ENCODE data around the gene TAF5L. TPM values are rescaled to one million over a fixed set of nuclear protein-coding genes. Genes with fewer than 3 reads are reported as not detected.
A peak's percentile ranks its signal among the peaks of the same experiment; 100 is the strongest.

The TAF5L gene
- total and polyA plus RNA-seq, 2 of the 13 experiments (the other 11 are each of a cell fraction or from before 2014, with no cell fraction given) = 10.8 to 18.2 TPM

DNA sequence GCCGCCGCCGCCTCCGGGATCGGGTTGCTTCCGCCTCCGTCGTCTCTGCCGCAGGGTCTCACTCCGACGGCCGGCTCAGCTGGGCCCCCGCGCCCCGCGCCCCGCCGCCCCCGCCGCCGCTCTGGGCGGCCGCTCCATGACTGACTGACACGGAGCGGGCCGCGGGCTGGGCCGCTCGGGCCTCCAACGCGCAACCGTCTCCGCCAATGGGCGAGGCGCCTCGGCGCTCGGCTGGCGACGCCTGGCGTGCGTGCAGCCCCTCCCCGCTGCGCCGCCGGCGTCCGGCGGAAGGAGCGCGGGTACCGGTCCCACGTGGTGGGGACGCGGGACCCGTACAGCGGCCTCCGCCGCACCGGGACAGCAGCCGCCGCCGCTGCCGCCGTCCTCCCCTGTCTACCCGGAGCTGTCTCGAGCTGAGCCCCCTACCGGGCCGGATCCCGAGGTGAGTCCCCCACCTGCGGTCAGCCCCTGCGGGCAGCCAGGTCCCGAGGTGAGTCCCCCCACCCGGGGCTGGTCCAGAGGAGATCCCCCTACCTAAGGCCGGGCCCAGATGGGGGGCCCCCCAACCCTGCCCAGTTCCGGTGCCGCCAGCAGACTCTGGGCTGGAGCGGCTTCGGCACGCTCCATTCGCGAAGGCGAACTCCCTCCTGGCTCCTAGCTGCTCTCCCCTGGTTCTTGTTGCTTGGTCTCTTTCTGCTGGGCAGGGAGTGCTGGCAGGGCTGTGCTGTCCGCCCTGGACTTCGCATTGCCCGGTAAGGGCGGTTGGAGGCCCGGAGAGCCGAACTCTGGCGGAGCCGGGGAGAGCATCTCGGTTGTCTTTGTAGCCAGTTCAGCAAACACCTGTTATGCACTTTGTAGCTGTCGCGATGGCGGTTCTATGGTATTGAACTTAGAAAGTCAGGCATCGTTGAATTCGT is at the start of gene TAF5L, which contains the start of gene URB2 (continued):
- peak; percentile 66; the same call in 1 of the 2 replicates for TF ChIP-seq ZNF33B (CRISPR knock-in tag; IDR thresholded peaks at IDR 0.05)
- TF ChIP-seq SNRNP70 (IDR thresholded peaks at IDR 0.05; ENCODE audit: low read depth, low read length) = no peak
- peak; percentile 85; the same call in 1 of the 2 replicates for TF ChIP-seq ZNF546 (CRISPR knock-in tag; conservative IDR thresholded peaks at IDR 0.05)
- no peak for TF ChIP-seq ZNF180 (CRISPR knock-in tag; IDR thresholded peaks at IDR 0.05; ENCODE audit: borderline replicate concordance, low read depth)
- 0 out of 2 replicates have a peak, but pooled peaks have one; percentile 58 for TF ChIP-seq SMAD1 (CRISPR knock-in tag; IDR thresholded peaks at IDR 0.05; ENCODE audit: borderline replicate concordance, low read depth)
- no peak for TF ChIP-seq ZFP62 (CRISPR knock-in tag; IDR thresholded peaks at IDR 0.05)
- TF ChIP-seq NCOA5 (CRISPR knock-in tag; IDR thresholded peaks at IDR 0.05) = no peak
- no peak for TF ChIP-seq ATRX (CRISPR knock-in tag; IDR thresholded peaks at IDR 0.05; ENCODE audit: borderline replicate concordance)
- TF ChIP-seq, protein P1, sequence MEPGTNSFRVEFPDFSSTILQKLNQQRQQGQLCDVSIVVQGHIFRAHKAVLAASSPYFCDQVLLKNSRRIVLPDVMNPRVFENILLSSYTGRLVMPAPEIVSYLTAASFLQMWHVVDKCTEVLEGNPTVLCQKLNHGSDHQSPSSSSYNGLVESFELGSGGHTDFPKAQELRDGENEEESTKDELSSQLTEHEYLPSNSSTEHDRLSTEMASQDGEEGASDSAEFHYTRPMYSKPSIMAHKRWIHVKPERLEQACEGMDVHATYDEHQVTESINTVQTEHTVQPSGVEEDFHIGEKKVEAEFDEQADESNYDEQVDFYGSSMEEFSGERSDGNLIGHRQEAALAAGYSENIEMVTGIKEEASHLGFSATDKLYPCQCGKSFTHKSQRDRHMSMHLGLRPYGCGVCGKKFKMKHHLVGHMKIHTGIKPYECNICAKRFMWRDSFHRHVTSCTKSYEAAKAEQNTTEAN (CRISPR knock-in tag; conservative IDR thresholded peaks at IDR 0.05) = no peak
- TF ChIP-seq ZFP82 (CRISPR knock-in tag; IDR thresholded peaks at IDR 0.05; ENCODE audit: borderline replicate concordance) = no peak
- TF ChIP-seq ZEB1 (IDR thresholded peaks at IDR 0.05; ENCODE audit: insufficient replicate concordance, low read depth) = peak; percentile 63
- TF ChIP-seq, protein P2, sequence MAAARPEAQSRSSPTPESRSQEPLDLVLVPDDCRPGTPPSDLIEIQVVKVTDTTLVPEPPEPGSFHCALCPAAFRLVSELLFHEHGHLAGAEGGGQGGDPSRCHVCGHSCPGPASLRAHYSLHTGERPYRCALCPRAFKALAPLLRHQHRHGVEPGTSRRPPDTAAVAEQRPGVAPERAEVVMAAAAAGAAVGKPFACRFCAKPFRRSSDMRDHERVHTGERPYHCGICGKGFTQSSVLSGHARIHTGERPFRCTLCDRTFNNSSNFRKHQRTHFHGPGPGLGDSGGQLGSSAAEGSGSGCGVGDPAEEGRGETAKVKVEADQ (CRISPR knock-in tag; IDR thresholded peaks at IDR 0.05; ENCODE audit: borderline replicate concordance) = peak; percentile 92
- TF ChIP-seq ZFP36 (IDR thresholded peaks at IDR 0.05; ENCODE audit: borderline replicate concordance, low read depth, low read length, partially characterized antibody) = no peak
- TF ChIP-seq, protein P3, sequence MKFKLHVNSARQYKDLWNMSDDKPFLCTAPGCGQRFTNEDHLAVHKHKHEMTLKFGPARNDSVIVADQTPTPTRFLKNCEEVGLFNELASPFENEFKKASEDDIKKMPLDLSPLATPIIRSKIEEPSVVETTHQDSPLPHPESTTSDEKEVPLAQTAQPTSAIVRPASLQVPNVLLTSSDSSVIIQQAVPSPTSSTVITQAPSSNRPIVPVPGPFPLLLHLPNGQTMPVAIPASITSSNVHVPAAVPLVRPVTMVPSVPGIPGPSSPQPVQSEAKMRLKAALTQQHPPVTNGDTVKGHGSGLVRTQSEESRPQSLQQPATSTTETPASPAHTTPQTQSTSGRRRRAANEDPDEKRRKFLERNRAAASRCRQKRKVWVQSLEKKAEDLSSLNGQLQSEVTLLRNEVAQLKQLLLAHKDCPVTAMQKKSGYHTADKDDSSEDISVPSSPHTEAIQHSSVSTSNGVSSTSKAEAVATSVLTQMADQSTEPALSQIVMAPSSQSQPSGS (CRISPR knock-in tag; IDR thresholded peaks at IDR 0.05) = no peak
- no peak for TF ChIP-seq HMG20B (CRISPR knock-in tag; conservative IDR thresholded peaks at IDR 0.05)
- TF ChIP-seq TSC22D2 (CRISPR knock-in tag; IDR thresholded peaks at IDR 0.05; ENCODE audit: borderline replicate concordance) = no peak
- TF ChIP-seq HNF4A (CRISPR knock-in tag; IDR thresholded peaks at IDR 0.05) = no peak
- peak; percentile 93 for TF ChIP-seq YEATS4 (CRISPR knock-in tag; IDR thresholded peaks at IDR 0.05; ENCODE audit: borderline replicate concordance)
- TF ChIP-seq SMARCC2 (IDR thresholded peaks at IDR 0.05) = no peak
- TF ChIP-seq HES4 (CRISPR knock-in tag; IDR thresholded peaks at IDR 0.05; ENCODE audit: borderline replicate concordance) = no peak
- TF ChIP-seq, protein P4, sequence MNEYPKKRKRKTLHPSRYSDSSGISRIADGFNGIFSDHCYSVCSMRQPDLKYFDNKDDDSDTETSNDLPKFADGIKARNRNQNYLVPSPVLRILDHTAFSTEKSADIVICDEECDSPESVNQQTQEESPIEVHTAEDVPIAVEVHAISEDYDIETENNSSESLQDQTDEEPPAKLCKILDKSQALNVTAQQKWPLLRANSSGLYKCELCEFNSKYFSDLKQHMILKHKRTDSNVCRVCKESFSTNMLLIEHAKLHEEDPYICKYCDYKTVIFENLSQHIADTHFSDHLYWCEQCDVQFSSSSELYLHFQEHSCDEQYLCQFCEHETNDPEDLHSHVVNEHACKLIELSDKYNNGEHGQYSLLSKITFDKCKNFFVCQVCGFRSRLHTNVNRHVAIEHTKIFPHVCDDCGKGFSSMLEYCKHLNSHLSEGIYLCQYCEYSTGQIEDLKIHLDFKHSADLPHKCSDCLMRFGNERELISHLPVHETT (CRISPR knock-in tag; conservative IDR thresholded peaks at IDR 0.05) = peak; percentile 95
- TF ChIP-seq, protein P5, sequence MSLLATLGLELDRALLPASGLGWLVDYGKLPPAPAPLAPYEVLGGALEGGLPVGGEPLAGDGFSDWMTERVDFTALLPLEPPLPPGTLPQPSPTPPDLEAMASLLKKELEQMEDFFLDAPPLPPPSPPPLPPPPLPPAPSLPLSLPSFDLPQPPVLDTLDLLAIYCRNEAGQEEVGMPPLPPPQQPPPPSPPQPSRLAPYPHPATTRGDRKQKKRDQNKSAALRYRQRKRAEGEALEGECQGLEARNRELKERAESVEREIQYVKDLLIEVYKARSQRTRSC (CRISPR knock-in tag; IDR thresholded peaks at IDR 0.05; ENCODE audit: low read depth) = no peak
- TF ChIP-seq ISX (CRISPR knock-in tag; conservative IDR thresholded peaks at IDR 0.05) = 0 out of 2 replicates have a peak, but pooled peaks have one; percentile 32
- TF ChIP-seq DMAP1 (CRISPR knock-in tag; IDR thresholded peaks at IDR 0.05) = peak; percentile 91
- no peak for TF ChIP-seq FOXM1 (CRISPR knock-in tag; IDR thresholded peaks at IDR 0.05)
